ENCODE measurements around the gene CPEB1. TPM values are rescaled to one million over a fixed set of nuclear protein-coding genes. Genes with fewer than 3 reads are reported as not detected.

CPEB1 gene
- total and polyA plus RNA-seq, 8 donors, result 1.1 to 6.4 (median 1.5) TPM; not detected in 2

DNA sequence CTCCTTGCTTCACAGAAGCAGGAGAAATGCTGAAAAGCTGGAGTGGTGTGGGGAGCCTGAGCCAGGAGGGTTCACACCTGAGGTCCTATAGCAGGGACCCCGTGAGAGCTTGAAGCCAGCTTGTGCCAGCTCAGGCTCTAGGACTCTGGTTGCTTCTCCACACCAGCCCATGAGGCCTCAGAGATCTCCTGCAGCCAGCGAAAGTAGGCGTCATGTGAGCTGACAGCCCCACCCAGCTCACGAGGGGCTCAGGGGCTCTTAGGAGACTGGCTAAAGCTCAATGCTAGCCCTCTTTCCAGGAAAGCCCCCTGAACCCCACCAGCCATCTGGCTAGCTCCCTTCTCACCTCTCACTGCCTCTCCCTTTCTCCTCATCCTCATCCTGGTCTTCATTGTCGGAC lies 16.9 kb upstream of the CPEB1 start:
- peaks cover 0 to 22% (median 0%) of the 10 kb centered on the region in 3 donors for H3K27me3 ChIP-seq
- no peaks in the 10 kb centered on the region for H3K9me3 ChIP-seq
- TF ChIP-seq POLR2AphosphoS5 (IDR thresholded peaks at IDR 0.05), result no peak
- TF ChIP-seq EP300 (IDR thresholded peaks at IDR 0.05), result no peak
- no peak overlapping the region for H3K4me3 ChIP-seq
- H3K27ac ChIP-seq, result no peak overlapping the region
- H3K36me3 ChIP-seq, result no peaks in the 10 kb centered on the region
- intact Hi-C loops (cut with DNase I; ENCODE audit: low total_unique reads), result no loop called here
- 76 to 91% (median 88%) methylated on average over 5 of the region's 5 CpGs for WGBS, 5 donors
- DNase-seq, result peak in 1 of 2 donors; percentile 5
- no peaks in the 10 kb centered on the region for H3K4me1 ChIP-seq

DNA sequence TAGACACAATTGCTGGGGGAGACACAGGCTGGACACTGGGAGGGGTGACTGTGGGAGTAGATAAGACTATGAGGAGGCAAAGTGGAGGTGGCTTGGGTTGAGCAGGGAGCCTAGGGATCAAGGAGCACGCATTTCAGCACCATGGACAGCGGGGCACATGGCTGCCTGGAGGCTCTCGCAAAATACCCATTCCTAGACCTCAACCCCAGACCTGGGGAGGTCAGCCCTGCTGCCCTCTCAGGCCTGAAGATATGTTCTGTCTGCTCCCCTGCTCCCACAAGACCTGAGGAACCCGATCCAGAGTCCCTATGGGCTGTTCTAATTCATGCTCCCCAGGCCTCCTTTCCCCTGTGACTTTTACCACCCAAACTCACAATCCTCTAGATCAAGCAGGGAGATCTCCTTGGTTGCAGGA lies 16.0 kb upstream of the CPEB1 start:
- no peaks in the 10 kb centered on the region for H3K4me1 ChIP-seq
- DNase-seq, result peak; percentile 49 to 83
- no peak overlapping the region for H3K4me3 ChIP-seq
- TF ChIP-seq CTCF (IDR thresholded peaks at IDR 0.05) (no peak), POLR2A (IDR thresholded peaks at IDR 0.05) (no peak), EP300 (IDR thresholded peaks at IDR 0.05) (no peak), POLR2AphosphoS5 (IDR thresholded peaks at IDR 0.05) (no peak)
- peaks cover 0 to 22% (median 0%) of the 10 kb centered on the region in 3 donors for H3K27me3 ChIP-seq
- intact Hi-C loops (cut with DNase I; ENCODE audit: low total_unique reads), result no loop called here
- no peak overlapping the region for H3K27ac ChIP-seq
- H3K36me3 ChIP-seq, result no peaks in the 10 kb centered on the region
- 4 to 22% (median 12%) methylated on average over 3 to 4 of the region's 4 CpGs for WGBS, 5 donors
- no peaks in the 10 kb centered on the region for H3K9me3 ChIP-seq

- Histone ChIP-seq H3K4me1 (no peaks in the 10 kb centered on the region), H3K36me3 (no peaks in the 10 kb centered on the region), H3K27me3 (peaks cover 0 to 22% (median 0%) of the 10 kb centered on the region in 3 donors), H3K27ac (no peak overlapping the region), H3K9me3 (no peaks in the 10 kb centered on the region), H3K4me3 (no peak overlapping the region)
- WGBS, 5 donors, result 71 to 88% (median 84%) methylated on average over 7 to 9 of the region's 9 CpGs
- intact Hi-C loops (cut with DNase I; ENCODE audit: low total_unique reads), result no loop called here
- no peak for DNase-seq
- TF ChIP-seq EP300 (IDR thresholded peaks at IDR 0.05), result no peak
- TF ChIP-seq POLR2A (IDR thresholded peaks at IDR 0.05), result no peak
- TF ChIP-seq CTCF (IDR thresholded peaks at IDR 0.05), result no peak
- no peak for TF ChIP-seq POLR2AphosphoS5 (IDR thresholded peaks at IDR 0.05)
These were observed 15.5 kb upstream of the CPEB1 start for GRCh38 chr15:82662641-82663040.

DNA sequence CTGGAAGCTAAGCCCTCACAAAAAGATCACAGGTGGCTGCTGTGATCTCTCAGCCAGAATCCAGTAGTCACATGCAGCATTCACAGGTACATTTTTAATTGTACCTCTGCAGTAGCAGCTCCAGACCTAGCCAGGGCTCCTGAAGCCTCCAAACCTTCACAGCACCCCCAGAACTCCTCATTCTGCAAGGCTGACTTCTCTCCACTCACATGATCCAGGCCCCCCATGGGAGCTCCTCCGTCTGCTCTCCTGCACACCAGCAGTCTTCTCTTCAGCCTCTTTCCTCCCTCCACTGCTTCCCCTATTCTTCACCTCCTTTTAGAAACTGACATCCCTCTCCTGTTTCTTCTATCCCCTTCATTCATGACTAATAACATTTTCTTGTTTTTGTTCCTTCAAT lies 13.2 kb upstream of the CPEB1 start:
- TF ChIP-seq POLR2A (IDR thresholded peaks at IDR 0.05) (no peak), EP300 (IDR thresholded peaks at IDR 0.05) (no peak), POLR2AphosphoS5 (IDR thresholded peaks at IDR 0.05) (no peak), CTCF (IDR thresholded peaks at IDR 0.05) (no peak)
- Histone ChIP-seq H3K27ac (no peak overlapping the region), H3K9me3 (no peaks in the 10 kb centered on the region), H3K27me3 (peaks cover 0 to 22% (median 0%) of the 10 kb centered on the region in 3 donors), H3K4me1 (no peaks in the 10 kb centered on the region), H3K4me3 (no peak overlapping the region), H3K36me3 (no peaks in the 10 kb centered on the region)
- intact Hi-C loops (cut with DNase I; ENCODE audit: low total_unique reads), result no loop called here
- DNase-seq, result no peak
- WGBS, 5 donors, result 58 to 75% (median 65%) methylated on average over 1 of the region's 1 CpG

DNA sequence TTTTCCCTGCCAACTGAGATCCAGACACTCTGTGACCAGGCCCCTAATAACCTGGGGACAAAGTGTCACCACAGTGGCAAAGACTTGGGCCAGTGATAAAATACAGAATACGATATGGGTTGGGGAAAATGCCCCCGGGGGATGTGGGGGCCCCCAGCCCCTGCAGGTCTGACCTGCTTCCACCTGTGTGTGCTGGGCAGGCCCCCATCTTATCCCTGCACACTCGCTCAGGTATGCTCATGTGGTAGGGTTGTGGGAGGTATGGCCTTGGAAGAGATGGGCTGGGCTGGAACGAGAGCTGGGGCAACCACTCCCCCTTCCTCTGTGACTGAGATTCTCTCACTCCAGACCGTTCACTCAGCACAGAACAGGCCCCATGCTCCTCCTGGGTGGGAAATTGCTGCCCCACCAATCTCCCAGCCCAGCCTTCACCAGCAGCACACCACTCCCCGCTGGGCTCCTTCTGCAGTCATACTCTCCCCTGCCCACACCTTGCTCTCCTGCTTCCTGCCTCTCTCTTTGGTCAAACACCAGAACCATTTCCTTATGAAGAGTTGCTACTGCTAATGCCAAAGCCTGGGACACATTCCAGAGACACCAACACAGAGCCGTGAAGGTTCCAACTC lies 9.6 kb upstream of the CPEB1 start:
- intact Hi-C loops (cut with DNase I; ENCODE audit: low total_unique reads), result no loop called here
- Histone ChIP-seq H3K4me3 (no peak overlapping the region), H3K27ac (no peak overlapping the region), H3K27me3 (no peaks in the 10 kb centered on the region), H3K4me1 (no peaks in the 10 kb centered on the region), H3K36me3 (no peaks in the 10 kb centered on the region), H3K9me3 (no peaks in the 10 kb centered on the region)
- peak in 1 of 2 donors; percentile 7 for DNase-seq
- 58 to 70% (median 62%) methylated on average over 7 of the region's 7 CpGs for WGBS, 5 donors
- no peak for TF ChIP-seq POLR2A (IDR thresholded peaks at IDR 0.05)
- TF ChIP-seq POLR2AphosphoS5 (IDR thresholded peaks at IDR 0.05), result no peak
- TF ChIP-seq CTCF (IDR thresholded peaks at IDR 0.05), result no peak
- no peak for TF ChIP-seq EP300 (IDR thresholded peaks at IDR 0.05)

Data from stomach (tissue), 9 donors.